GM21737 (cell line): ENCODE measurements around the gene ADH5.
"Not testable (repeated sequence)": the region's sequence is repeated elsewhere in the genome, so short reads cannot be mapped to it uniquely, and the experiment has no call there.

ENCODE experiments used
- ATAC-seq: cut with Tn5 transposase; IDR thresholded peaks from one replicate; pipeline ENCODE4 v1.9.1; 2021; ENCODE audit warnings: mild to moderate bottlenecking, moderate library complexity; ENCODE audit not compliant: unreplicated experiment

ADH5 gene

DNA sequence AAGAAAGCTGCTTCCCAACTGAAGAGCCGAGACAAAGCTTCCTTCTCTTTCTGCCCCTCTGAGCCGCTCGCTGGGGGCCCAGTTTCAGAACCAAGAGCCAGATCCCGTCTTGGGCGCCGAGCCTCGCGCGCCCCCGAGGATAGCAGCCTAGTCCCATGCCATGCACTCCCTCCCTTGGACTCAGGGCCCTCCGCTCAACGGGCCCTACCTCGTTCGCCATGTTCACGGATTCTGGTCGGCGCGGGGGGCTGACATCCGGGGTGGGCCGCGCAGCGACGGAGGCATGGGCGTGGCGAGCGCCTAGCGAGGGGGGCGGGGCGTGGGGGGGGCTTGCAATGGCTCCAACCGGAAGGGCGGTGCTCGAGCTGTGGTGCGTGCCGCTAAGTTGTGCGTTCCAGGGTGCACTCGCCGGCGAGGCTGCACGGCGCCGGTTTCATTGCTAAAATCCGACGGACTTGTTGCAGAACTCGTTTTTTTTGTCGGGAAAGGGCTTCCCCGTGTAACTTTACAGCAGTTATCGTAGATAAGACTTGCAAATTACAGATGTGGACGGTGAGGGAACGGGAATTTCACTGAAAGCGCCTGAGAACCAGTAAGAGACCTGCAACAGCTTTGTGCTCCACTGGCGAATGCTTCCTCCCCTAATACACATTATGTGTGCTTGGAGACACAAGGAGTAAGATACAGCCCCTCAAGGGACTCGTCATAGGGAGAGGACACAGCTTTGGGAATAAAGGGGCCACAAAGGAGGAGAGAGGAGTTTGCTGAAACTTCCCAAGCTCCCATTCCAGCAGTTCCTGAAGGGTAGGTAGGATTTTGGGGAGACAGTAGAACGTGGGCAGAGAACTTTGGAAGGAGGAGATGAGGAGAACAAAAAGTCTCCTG, at the start of gene ADH5:
TSS of gene ADH5 (minus strand) at position 308 of the 885 bp plus-strand sequence. CDS start at position 220, 88 bp downstream.
- peak; percentile 95 for ATAC-seq

DNA sequence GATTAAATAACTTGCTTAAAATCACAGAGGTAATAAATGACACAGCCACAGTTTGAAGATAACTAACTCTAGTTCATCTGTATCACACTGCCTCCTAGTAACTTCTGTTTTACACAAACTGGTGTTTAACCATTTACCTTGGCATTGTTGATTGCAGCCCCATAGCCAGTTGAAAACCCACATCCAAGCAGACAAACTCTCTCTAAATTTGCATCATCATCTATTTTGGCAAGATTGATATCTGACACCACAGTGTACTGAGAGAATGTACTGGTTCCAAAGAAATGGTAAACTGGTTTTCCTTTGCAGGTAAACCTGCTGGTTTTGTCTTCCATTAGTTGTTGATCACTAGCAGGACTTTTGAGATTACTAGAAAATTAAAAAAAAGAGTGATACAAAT, 47.7 kb upstream of the ADH5 start:
- no peak for ATAC-seq

DNA sequence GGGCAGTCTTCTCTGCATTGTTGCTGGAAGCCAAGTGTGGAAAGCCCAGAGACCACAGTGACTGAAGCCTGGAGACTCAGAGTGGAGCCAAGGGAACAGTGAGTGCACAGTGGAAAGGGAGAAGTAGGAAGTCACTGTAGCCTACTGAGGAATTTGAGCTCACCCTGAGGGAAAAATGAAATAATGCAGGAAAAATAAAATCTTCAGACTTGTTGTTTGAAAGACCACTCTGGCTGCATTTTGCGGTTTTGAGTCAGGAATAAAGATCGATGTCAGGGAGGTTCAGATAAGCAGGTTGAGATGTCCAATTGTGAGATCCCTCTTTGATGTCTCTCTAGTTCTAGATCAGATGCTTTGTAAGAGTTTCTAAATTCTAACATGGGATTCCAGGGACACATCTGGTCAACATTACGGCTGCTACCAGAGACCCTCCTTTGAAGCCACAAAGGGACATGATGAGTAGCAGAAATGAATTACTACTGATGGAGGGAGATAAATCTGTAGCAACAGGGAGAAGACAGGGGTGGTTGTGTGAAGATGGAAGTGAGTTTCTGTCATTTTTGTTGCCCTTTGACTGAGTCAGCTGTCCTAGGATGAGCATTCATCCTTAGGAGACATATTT, 47.1 kb upstream of the ADH5 start:
- ATAC-seq = no peak

DNA sequence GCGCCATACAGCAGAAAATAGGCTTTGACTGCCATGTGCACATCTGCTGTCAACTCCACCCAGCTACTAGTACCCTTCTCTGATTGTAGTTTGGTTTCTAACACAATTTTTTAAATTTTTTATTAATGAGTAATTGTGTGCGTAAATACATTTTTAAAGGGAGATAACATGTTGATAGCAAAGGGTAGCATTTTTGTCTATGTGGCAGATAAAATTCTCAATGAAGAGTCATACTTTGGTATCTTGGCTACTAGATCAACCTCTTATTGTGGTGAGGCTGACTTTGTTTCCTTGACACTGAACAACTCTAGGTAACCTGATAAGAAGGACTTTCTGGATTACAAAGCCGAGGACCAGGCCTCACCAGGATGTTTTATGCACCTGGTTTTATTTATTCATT, 46.0 kb upstream of the ADH5 start:
- no peak for ATAC-seq

DNA sequence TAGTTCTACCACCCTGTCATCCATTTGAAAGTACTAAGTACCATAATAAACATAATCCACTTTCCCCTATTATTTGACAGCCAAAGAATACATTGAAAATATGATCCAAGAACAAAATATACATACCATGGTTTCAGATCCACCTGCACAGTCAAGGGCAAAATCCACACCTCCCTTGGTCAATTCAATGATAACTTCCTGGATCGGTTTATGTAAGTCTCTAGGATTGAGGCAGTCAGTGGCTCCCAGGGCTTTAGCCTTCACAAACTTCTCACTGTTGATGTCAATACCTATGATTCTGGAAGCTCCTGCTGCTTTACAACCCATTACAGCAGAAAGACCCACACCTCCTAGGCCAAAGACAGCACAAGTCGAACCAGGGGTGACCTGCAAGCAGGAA, 42.8 kb upstream of the ADH5 start:
- ATAC-seq = no peak

DNA sequence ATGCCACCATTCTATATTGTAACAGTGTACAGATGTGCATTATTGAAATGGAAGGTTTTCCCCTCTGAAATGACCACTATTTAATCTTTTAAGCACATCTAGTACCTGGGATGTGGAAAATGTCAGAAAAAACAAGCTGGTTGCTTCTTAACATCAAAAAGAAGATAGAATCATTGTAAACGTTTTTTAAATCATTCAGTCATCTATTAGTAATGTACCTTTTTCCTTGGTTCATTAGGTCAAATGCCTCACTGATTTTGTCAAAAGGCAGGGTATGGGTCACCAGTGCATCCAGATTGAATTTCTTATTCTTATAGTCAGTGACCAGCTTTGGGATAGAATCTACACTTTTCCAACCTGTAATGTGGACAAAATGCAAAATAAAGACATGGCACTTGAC, 37.8 kb upstream of the ADH5 start:
- ATAC-seq = no peak

DNA sequence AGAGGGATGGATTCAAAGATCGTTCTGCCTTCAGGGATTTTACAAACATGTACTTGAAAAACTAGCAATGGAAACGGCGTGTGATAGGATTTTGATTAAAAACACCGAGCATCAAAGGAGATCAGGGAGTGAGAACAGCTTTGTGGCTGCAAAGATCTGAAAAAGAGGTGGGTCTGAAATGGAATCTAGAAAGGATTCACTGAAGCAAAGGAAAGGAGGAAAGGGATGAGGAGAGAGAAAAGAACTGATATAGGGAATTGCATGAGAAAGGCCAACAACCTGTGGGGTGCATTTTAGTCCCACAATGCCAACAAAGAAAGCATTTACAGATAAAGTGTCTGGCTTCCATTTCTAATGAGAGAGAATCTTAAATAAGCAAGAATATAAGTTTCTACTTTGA, 32.4 kb upstream of the ADH5 start:
- ATAC-seq = no peak

DNA sequence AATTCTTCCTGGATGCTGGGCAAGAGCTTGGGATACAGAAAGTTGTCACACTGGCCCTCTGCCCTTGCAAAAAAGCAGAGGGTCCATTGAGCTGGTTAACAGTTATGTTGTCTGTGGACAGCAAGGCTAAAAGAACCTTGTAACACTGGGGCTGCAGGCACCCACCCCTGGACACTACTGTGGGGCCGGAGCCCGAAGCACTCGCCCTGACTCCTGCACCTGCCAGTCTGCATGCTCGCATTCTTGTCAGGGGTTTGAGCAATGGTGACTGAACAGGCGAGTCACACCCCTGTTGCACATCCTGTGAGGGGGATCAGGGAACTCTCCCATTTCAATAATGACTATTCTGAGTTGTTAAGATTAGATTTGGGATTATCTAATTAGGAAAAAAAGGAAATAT, 31.9 kb upstream of the ADH5 start:
- ATAC-seq = no peak

DNA sequence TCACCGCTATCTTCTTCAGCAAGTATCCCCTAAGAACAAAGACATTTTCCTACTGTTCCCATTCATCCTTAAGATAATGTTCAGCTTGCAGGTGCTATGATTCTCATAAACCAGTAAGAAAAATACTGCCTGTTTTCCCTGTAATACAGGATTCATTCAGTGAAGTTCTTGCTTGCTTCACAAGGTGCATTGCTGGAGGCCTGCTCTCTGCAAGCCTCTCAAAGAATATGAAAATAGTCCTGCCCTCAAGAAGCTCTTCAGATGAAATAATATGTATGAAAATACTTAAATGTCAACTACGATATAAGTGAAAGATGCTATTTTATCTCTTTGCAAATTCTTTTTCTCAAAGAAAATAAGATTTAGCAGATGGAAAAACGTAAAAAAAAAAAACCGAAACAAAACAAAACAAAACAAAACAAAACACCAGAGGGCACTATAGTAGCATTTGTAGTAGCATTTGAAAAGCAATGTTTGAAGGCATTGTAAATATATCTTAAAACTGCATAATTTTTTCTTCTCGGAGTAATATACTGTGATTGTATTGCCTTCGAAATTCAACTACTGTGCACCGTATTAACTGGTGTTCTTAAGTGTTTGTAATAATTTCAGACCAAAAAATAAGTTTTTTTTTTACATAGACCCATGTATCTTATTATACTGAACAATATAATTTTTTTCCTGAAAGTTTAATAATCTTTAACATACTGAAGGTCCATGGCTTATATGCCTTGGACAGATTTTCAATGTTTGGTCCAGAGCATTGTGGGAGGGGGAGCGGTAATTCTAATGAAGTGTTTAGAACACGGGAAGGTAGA, 29.5 kb upstream of the ADH5 start:
- no peak for ATAC-seq

DNA sequence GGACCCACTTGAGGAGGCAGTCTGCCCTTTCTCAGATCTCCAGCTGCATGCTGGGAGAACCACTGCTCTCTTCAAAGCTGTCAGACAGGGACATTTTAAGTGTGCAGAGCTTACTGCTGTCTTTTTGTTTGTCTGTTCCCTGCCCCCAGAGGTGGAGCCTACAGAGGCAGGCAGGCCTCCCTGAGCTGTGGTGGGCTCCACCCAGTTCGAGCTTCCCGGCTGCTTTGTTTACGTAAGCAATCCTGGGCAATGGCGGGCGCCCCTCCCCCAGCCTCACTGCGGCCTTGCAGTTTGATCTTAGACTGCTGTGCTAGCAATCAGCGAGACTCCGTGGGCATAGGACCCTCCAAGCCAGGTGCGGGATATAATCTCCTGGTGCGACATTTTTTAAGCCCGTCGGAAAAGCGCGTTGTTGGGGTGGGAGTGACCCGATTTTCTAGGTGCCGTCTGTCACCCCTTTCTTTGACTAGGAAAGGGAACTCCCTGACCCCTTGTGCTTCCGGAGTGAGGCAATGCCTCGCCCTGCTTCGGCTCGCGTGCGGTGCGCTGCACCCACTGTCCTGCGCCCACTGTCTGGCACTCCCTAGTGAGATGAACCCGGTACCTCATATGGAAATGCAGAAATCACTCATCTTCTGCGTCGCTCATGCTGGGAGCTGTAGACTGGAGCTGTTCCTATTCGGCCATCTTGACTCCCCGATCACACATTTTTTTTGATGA, 28.7 kb upstream of the ADH5 start:
- not testable (repeated sequence) for ATAC-seq

DNA sequence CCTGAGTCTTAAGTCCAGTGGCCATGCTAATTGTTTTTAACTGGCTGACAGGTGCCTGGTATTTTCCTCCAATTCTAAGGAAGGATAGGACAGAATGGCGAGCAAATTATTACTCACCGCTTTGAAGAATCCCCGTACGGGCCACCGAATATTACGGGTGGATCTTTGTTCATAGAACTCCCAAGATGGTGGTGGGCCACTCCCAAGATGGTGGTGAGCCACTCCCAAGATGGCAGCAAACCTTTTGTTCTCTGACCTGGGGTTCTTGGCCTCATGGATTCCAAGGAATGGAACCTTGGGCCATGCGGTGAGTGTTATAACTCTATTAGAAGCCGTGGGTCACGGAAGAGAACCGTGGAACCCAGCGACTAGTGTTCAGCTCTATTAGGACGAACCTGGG, 20.7 kb upstream of the ADH5 start:
- ATAC-seq = not testable (repeated sequence)

DNA sequence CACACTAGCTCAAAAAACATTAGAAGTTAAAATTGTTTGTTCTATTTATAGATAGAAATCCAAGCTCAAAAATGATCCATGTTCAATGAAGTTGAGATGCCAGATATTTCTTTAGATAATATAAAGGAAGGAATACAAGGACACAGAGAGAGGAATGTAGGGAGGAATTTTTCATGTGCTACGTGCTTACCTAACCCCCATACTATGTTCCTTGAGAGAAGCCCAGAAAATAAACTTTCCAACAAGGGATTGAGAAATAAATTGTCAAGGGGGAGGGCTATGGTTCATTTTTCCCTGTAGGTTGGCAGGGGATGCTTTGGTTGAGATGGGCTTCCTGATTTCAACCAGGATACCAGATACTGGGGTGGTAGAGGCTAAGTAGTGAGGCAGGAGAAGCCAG, 15.6 kb upstream of the ADH5 start:
- no peak for ATAC-seq

DNA sequence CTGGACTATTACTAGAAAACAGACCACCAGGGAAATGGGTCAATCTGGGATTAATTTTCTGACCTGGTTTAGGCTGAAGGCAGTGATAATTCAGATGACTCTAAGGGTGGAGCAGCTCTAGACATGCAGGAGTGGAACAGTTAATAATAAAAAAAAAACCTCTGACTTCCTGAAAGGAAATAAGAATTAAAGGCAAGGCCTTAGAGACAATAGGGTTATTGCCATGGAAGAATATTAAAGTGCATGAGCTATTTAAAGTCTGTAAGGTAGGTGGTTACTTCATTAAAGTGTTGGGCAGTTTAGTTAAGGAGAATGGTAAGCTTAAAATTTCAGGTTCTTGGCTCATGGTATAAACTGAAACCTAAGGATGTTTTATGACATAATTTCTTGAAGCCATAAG, 14.6 kb upstream of the ADH5 start:
- ATAC-seq = no peak

DNA sequence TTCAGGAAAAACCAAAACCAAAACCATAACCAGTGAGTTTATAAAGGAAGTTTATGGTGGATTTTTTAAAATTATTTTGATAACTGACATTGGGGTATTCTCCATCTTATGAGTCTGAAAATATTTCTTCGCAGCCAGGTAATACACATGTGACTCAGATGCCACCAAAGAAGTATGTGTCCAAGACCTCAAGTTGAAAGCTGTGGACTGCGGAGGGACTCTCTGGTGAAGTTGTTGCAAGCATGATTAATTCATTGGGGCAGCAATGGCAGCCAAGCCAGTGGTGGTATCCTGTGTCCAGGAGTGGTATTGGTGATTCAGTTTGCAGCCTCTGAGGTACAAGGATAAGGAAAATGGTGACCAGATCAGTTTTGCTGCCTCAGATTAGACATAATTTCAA, 14.0 kb upstream of the ADH5 start:
- ATAC-seq = no peak

DNA sequence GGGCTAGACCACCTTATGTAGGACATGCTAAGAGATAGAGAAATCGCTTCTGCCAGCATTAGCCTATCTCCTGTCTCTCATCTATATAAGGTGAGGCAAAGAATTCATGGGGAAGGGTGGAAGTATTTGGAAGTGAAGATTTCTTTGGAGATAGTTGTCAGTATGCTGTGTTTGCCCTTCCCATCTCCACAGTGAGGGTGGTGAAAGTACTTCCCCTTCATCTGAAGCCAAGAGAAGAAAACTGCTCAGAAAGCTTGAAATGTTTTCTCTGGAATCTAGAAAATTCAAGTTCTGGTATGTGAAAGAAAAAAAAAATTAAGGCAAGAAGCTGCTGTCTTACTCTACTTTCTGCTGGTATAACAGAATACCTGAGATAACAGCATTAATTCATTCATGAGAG, 12.3 kb upstream of the ADH5 start:
- ATAC-seq = no peak

DNA sequence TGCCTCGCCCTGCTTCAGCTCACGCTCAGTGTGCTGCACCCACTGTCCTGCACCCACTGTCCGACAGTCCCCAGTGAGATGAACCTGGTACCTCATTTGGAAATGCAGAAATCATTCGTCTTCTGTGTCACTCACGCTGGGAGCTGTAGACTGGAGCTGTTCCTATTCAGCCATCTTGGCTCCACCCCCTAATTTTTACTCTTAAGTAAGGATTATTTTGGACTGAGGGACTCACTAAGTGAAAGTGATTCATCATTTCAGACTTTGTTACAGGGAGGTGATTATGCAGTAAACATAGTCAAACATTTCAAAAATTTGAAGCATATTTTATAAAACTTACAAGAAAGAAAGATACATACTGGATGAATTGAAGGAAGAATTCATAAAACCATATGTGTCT, 11.2 kb upstream of the ADH5 start:
- not testable (repeated sequence) for ATAC-seq

DNA sequence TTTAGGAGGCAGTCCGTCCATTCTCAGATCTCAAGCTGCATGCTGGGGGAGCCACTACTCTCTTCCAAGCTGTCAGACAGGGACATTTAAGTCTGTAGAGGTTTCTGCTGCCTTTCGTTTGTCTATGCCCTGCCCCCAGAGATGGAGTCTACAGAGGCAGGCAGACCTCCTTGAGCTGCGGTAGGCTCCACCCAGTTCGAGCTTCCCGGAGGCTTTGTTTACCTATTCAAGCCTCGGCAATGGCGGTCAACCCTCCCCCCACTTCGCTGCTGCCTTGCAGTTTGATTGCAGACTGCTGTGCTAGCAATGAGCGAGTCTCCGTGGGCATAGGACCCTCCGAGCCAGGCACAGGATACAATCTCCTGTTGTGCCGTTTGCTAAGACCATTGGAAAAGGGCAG, 10.7 kb upstream of the ADH5 start:
- no peak for ATAC-seq

DNA sequence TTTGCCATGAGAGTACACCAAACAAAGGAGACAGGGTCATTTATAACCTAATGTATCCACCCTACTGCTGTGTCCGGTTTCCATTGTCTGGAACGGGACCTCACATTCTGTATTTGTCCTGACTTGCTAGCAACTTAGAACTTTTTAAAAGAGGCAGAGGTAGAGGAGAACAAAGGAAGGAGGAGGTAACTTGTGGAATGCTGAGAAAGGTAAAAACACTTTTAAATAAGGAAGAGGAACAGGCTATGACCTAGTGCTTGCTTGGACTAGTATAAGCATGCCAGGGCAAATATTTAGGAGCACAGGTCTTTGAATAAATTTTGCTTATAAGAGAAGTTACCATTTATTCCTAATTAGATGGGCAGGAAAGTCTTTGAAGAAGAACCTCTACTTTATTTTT, 3.3 kb upstream of the ADH5 start:
- not testable (repeated sequence) for ATAC-seq

DNA sequence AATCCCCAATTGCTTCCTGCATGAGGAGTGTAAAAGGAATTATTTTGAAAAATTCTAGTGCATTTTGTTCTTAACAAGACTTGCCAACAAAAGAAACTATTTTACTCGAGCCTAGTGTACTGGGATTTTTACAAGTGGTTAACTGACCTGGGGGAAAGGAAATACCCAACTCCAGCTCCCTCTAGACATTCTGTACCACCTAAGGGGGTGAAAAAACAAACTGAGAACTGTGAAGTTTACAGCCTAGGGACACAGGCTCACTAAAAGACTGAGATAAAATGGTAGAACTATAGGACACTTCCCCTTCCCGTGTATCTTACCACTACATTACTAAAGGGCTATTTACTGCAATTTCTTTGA, 2.6 kb upstream of the ADH5 start:
- no peak for ATAC-seq

DNA sequence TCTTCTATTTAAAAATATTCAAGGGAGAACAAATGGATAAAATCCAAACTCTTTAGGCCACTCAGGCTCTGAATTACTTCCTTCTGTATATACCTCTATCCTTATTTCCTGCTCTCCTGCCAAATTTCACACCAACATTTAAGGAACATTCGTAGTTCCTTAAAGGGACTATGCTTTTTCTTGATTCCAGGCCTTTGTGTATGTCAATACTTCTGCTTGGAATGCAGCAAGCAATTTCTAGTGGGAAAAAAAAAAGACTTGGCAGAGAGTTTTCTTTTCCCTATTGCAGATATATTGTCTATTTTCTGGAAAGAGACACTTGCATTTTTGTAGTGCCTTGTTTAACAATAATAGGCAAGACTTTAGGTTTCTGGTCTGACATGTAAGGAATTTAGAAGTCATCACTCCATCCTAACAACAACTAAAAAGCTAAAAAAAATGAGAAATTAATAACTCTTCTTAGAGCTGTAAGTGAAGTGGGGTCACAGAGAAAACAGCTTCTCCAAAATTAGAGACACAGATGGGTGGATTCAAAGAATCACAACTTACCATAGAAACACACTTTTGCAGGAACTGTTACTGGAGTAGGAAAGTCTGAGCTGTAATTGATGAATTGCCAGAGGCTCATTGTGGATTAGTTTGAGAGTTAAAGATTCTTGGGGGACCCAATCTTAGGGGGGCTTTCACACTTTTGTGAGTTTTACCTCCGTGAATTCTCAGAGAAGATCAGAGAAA, 2.1 kb upstream of the ADH5 start:
- no peak for ATAC-seq
